Breast epithelium (tissue), 3 donors: Measurements from ENCODE around the gene IRS1.

Experiments used
- CTCF ChIP-seq, 3 donors: fragments of 450-650 bp; IDR thresholded peaks; one replicate each; pipeline ENCODE4 v1.5.1; 2016 to 2017; ENCODE audit warnings: antibody characterized with exemption in 3 of 3, mild to moderate bottlenecking in 3 of 3, moderate library complexity in 3 of 3
- POLR2A ChIP-seq: fragments of 450-650 bp; IDR thresholded peaks from one replicate; pipeline ENCODE4 v1.6.1; 2016; ENCODE audit warnings: antibody characterized with exemption, mild to moderate bottlenecking, moderate library complexity
- POLR2AphosphoS5 ChIP-seq, 3 donors: sonication (generic); formaldehyde crosslinking; IDR thresholded peaks; one replicate each; pipeline ENCODE4 v1.6.1; 2017; ENCODE audit warnings: antibody characterized with exemption in 3 of 3

DNA sequence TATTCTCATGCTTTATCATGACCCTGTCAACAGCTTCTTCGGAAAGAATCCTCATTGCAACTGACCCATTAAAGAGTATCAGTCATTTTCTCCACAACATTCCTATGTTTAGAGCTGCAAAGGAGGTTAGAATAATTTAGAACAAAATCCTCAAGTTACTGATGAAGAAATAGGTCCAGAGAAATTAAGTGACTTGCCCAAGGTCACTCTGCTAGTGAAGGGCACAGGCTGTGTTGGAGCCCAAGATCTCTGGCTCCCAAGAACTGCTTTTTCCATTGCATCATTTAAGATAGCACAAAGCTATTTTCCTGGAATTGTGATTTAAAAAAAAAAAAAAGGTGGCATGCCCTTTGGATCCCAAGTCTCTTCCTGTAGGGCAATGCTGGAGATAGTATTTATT is 9.6 kb downstream of the IRS1 start:
- TF ChIP-seq CTCF (IDR thresholded peaks at IDR 0.05) (no peak), POLR2AphosphoS5 (IDR thresholded peaks at IDR 0.05) (no peak), POLR2A (no peak)
